Activated CD8-positive, alpha-beta T cell treated with anti-CD3 and anti-CD28 coated beads, Interleukin-2, amount 10 ng/mL, durations not matched to agents 7 days and 5 days (primary cell): Measurements from ENCODE around the gene THSD7B. TPM values are rescaled to one million over a fixed set of nuclear protein-coding genes. Genes with fewer than 3 reads are reported as not detected.

Source experiments
- ATAC-seq: fragments of 150-1000 bp; cut with Tn5 transposase; one replicate; pipeline ENCODE4 v1.10.0; 2021; ENCODE audit warnings: moderate library complexity
- CTCF ChIA-PET: fragments of 350-600 bp; sonication (Branson Sonifier 250); formaldehyde crosslinking; loops from one replicate; lab custom pipeline; 2021; ENCODE audit warnings: antibody characterized with exemption; lab: Charles Lee
- POLR2A ChIA-PET: fragments of 350-600 bp; sonication (Branson Sonifier 250); formaldehyde crosslinking; loops from one replicate; lab custom pipeline; 2021; ENCODE audit warnings: antibody characterized with exemption; lab: Charles Lee
- DNase-seq: peaks from one replicate; pipeline ENCODE4 v3.0.0-alpha.2; 2020
- H3K27ac Mint-ChIP-seq: one replicate; pipeline ENCODE4 v1.8.0; 2021; ENCODE audit warnings: mild to moderate bottlenecking, mixed read lengths
- H3K27me3 Mint-ChIP-seq: one replicate; pipeline ENCODE4 v1.8.0; 2021; ENCODE audit warnings: low read depth, mixed read lengths
- H3K36me3 Mint-ChIP-seq: one replicate; pipeline ENCODE4 v1.8.0; 2021; ENCODE audit warnings: low read depth, mixed read lengths
- H3K4me1 Mint-ChIP-seq: one replicate; pipeline ENCODE4 v1.8.0; 2021; ENCODE audit warnings: low read depth, mixed read lengths
- H3K4me3 Mint-ChIP-seq: one replicate; pipeline ENCODE4 v1.8.0; 2021; ENCODE audit warnings: mild to moderate bottlenecking, mixed read lengths
- H3K9me3 Mint-ChIP-seq: one replicate; pipeline ENCODE4 v1.8.0; 2022; ENCODE audit warnings: mixed read lengths; ENCODE audit not compliant: insufficient read depth
- total RNA-seq, 2 experiments: library from RNA; stranded (reverse); gene quantifications; one replicate each; pipeline ENCODE4 v1.2.3, GENCODE V29; 2021

The THSD7B gene
- total RNA-seq, 2 experiments from 2014 or later = not detected

DNA sequence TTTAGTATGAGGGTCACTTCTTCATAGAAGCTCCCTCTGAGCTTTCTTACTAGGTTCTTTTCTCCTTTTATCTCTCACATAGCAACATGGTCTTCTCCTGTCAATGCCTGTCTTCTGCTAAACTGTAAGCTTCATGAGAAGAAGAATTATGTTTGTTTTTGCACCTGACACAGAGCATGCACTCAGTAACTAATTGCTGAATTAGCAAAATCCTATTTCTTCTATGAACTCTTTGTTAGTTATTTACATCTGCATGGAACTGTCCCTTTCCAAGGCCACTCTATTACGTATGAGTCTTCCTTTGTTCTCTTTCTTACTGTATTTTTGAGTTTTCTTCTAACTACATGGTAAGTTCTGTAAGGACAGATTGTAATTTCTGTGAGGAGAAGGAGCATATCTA is 63.4 kb downstream of the THSD7B start:
- Mint-ChIP-seq H3K9me3 (no peaks in the 10 kb centered on the region), H3K27ac (no peak overlapping the region), H3K36me3 (no peaks in the 10 kb centered on the region), H3K27me3 (no peaks in the 10 kb centered on the region), H3K4me3 (no peak overlapping the region), H3K4me1 (no peaks in the 10 kb centered on the region)
- no peak for ATAC-seq
- DNase-seq = no peak
- POLR2A ChIA-PET = no interaction called here
- CTCF ChIA-PET = no interaction called here

- H3K27me3 Mint-ChIP-seq = no peaks in the 10 kb centered on the region
- POLR2A ChIA-PET = no interaction called here
- ATAC-seq (no peak), DNase-seq (no peak)
- H3K9me3 Mint-ChIP-seq = no peaks in the 10 kb centered on the region
- H3K4me1 Mint-ChIP-seq = no peaks in the 10 kb centered on the region
- no peak overlapping the region for H3K4me3 Mint-ChIP-seq
- no peak overlapping the region for H3K27ac Mint-ChIP-seq
- no peaks in the 10 kb centered on the region for H3K36me3 Mint-ChIP-seq
- CTCF ChIA-PET = no interaction called here
Measured at GRCh38 chr2:136844546-136844945, 79.2 kb downstream of the THSD7B start.

- Mint-ChIP-seq H3K9me3 (no peaks in the 10 kb centered on the region), H3K27ac (no peak overlapping the region), H3K36me3 (no peaks in the 10 kb centered on the region), H3K4me1 (no peaks in the 10 kb centered on the region), H3K4me3 (no peak overlapping the region), H3K27me3 (no peaks in the 10 kb centered on the region)
- DNase-seq = no peak
- ChIA-PET POLR2A (no interaction called here), CTCF (no interaction called here)
- no peak for ATAC-seq
Measured at GRCh38 chr2:136858656-136859055, 93.3 kb downstream of the THSD7B start.

DNA sequence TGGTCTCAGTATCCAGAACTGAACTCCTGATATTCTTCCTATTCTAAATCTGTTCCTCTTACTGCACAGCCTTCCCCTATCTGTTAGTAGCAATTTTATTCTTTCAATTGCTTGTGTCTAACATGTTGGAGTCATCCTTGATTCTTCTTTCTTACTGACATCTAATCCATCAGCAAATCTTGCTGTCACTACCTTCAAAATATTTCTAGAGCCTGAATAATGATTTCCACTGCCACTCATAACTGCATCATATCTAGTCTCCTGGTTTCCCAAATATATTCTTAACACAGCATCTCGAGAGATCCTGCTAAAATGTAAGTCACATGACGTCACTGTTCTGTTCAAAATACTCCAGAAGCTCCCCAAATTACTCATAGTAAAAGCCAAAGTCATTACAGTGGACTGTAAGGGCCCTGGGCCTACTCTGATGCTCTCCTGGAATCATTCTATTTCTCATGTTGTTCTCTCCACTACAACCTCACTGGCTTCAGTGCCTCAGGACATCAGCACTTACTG is 95.2 kb downstream of the THSD7B start:
- Mint-ChIP-seq H3K4me1 (no peaks in the 10 kb centered on the region), H3K4me3 (no peak overlapping the region), H3K27ac (no peak overlapping the region), H3K36me3 (no peaks in the 10 kb centered on the region), H3K27me3 (no peaks in the 10 kb centered on the region), H3K9me3 (no peaks in the 10 kb centered on the region)
- no peak for DNase-seq
- CTCF ChIA-PET = no interaction called here
- POLR2A ChIA-PET = no interaction called here
- no peak for ATAC-seq

- no peak overlapping the region for H3K27ac Mint-ChIP-seq
Measured at GRCh38 chr2:136863468-136863867, 98.1 kb downstream of the THSD7B start.

DNA sequence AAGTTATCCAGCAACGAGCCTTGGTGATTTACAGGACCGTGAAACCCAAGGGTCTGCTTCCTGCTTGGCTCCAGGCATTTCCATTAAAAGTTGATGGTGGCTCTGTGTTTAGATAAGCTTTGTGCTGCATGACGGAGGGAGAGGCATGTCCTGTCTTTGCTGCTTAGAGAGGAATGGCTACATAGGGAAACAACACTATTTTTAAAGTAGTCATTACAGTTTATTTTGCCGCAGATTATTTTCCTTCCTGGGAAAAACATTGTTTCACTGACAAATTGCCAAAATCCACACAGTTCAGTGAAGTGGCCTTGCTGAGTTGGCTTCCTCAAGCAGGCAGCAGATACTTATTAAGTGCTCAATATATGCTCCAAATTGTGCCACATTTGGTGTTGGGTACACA is 98.5 kb downstream of the THSD7B start:
- Mint-ChIP-seq H3K36me3 (no peaks in the 10 kb centered on the region), H3K27me3 (no peaks in the 10 kb centered on the region), H3K4me3 (no peak overlapping the region), H3K27ac (no peak overlapping the region), H3K9me3 (no peaks in the 10 kb centered on the region), H3K4me1 (no peaks in the 10 kb centered on the region)
- ATAC-seq (no peak), DNase-seq (no peak)
- ChIA-PET CTCF (no interaction called here), POLR2A (no interaction called here)

More at GRCh38 chr2:136863468-136863867, 98.1 kb downstream of the THSD7B start:
- ATAC-seq = no peak
- ChIA-PET CTCF (no interaction called here), POLR2A (no interaction called here)
- Mint-ChIP-seq H3K9me3 (no peaks in the 10 kb centered on the region), H3K36me3 (no peaks in the 10 kb centered on the region), H3K4me1 (no peaks in the 10 kb centered on the region), H3K4me3 (no peak overlapping the region), H3K27me3 (no peaks in the 10 kb centered on the region)
- no peak for DNase-seq

DNA sequence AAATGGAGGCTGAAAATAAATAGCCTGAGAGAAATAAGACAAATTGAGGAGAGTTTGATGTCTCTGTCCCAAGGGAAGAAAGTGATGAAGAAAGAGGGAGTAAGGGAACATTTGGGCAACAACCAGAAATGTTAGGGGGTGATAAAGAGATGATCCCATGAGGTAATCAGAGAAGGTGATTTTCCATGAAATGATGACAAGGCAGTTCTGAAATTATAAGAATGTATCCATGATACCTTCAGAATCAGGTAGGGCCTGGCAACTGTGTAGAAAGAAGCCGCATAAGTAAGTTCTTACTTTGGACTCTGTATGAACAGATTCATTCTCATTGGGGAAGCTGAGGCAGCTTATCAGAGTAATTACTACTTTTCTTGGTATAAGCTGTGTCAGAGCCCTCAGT is 106.1 kb downstream of the THSD7B start:
- Mint-ChIP-seq H3K27ac (no peak overlapping the region), H3K9me3 (no peaks in the 10 kb centered on the region), H3K4me1 (no peaks in the 10 kb centered on the region), H3K4me3 (no peak overlapping the region), H3K27me3 (no peaks in the 10 kb centered on the region), H3K36me3 (no peaks in the 10 kb centered on the region)
- ChIA-PET POLR2A (no interaction called here), CTCF (no interaction called here)
- DNase-seq (no peak), ATAC-seq (no peak)

DNA sequence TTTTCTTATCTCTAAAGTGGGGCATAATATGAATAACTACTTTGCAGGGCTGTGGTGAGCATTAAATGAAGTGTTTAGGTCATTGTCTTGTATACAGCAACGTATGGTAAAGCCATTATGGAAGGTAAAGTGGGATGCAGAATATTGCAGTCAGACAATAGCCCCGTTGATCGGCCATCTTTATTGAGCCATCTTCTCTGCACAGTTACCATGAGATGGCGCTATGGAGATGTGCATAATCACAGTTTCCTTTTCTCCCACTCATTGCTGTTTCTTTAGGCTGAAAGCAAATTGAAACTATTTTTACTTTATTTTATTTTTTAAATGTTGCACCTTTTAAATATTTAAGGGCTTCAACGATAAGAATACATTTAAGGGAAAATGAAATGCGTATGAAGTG is 108.9 kb downstream of the THSD7B start:
- DNase-seq (no peak), ATAC-seq (no peak)
- CTCF ChIA-PET = no interaction called here
- no peaks in the 10 kb centered on the region for H3K4me1 Mint-ChIP-seq
- H3K27ac Mint-ChIP-seq = no peak overlapping the region
- H3K36me3 Mint-ChIP-seq = no peaks in the 10 kb centered on the region
- no peaks in the 10 kb centered on the region for H3K27me3 Mint-ChIP-seq
- H3K9me3 Mint-ChIP-seq = no peaks in the 10 kb centered on the region
- no peak overlapping the region for H3K4me3 Mint-ChIP-seq
- POLR2A ChIA-PET = no interaction called here

- H3K4me3 Mint-ChIP-seq = no peak overlapping the region
- POLR2A ChIA-PET = no interaction called here
- no peaks in the 10 kb centered on the region for H3K27me3 Mint-ChIP-seq
- CTCF ChIA-PET = no interaction called here
- ATAC-seq = no peak
- H3K27ac Mint-ChIP-seq = no peak overlapping the region
- DNase-seq = no peak
- H3K9me3 Mint-ChIP-seq = no peaks in the 10 kb centered on the region
- H3K4me1 Mint-ChIP-seq = no peaks in the 10 kb centered on the region
- H3K36me3 Mint-ChIP-seq = no peaks in the 10 kb centered on the region
Measured at GRCh38 chr2:136891100-136891499, 125.8 kb downstream of the THSD7B start.

DNA sequence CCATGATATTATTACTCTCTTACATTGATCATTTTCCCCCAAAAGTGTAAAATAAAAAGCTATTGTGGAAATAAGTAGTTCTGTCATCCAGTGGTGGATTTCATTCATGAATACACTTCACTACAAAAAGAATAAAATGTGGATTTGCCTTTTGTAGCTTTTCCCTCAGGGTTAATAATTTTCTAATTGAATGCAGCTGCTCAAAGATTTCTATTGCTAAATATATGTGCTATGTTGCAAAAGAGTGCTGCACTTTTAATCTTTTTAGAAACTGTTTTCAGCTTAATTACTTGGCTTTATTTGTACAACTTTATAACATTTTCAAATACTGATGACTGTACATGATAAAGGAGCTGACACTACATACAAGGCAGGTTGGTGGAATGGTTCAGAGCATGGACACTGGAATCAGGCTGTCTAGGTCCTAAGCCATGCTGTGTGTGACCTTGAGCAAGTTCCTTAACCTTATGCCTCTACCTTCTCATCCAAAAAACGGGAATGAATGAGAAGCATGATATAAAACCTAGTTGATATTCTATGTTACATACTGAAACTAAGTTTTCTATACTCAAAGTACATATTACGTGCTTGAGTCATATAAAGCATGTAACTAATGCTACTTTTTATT is 128.8 kb downstream of the THSD7B start:
- no peak for DNase-seq
- Mint-ChIP-seq H3K27ac (no peak overlapping the region), H3K36me3 (no peaks in the 10 kb centered on the region), H3K4me1 (no peaks in the 10 kb centered on the region), H3K9me3 (no peaks in the 10 kb centered on the region), H3K27me3 (no peaks in the 10 kb centered on the region), H3K4me3 (no peak overlapping the region)
- POLR2A ChIA-PET = no interaction called here
- CTCF ChIA-PET = interaction anchor here (0.5 kb wide), 1 partner anchor 980 kb away, joined by 3 read pairs; no protein-coding TSS in a partner anchor
- no peak for ATAC-seq

DNA sequence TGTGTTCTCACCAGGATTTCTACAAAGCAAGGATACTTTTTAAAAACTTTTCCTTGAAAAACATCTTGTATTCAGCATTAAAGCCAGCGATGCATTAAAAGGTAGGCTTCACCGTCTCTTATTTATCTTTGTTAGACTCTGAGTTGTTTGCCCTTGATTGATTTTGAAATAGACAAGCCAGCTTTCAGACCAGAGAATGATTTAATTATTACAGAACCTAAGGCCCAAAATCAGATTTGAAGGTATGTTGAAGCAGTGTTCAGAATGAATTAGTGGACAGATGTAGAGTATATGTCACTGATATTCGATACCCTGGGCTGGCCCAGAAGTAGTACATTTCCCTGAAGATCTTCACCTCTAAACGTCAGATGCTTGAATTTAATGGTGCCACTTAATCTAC is 136.4 kb downstream of the THSD7B start:
- no peaks in the 10 kb centered on the region for H3K9me3 Mint-ChIP-seq
- CTCF ChIA-PET = no interaction called here

DNA sequence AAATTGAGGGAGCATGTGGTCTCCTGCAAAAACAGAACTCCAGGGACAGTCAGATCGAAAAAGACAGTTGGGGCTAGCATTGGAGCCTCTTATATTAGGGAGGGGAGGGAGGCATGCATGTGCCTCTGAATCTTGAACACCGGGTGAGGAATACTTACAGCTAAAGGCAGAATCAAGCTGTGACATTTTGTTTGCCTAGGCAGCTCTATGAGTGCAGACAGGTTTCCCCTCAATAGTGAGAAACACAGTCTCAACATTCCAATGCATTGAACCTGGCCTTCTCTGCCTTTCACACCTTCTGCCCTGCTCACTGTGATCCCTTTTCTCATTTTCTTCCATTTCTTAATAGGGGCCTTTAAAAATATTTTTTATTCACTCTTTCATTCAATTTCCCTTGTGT is 140.4 kb downstream of the THSD7B start:
- DNase-seq (no peak), ATAC-seq (no peak)
- Mint-ChIP-seq H3K36me3 (no peaks in the 10 kb centered on the region), H3K9me3 (no peaks in the 10 kb centered on the region), H3K27ac (no peak overlapping the region), H3K4me1 (no peaks in the 10 kb centered on the region), H3K27me3 (no peaks in the 10 kb centered on the region), H3K4me3 (no peak overlapping the region)
- POLR2A ChIA-PET = no interaction called here
- CTCF ChIA-PET = no interaction called here

More for the DNA sequence above, 136.4 kb downstream of the THSD7B start:
- Mint-ChIP-seq H3K4me3 (no peak overlapping the region), H3K27me3 (no peaks in the 10 kb centered on the region), H3K36me3 (no peaks in the 10 kb centered on the region), H3K27ac (no peak overlapping the region), H3K4me1 (no peaks in the 10 kb centered on the region)
- POLR2A ChIA-PET = no interaction called here
- ATAC-seq = no peak
- no peak for DNase-seq

GRCh38 chr2:136909777-136910176 is 144.4 kb downstream of the THSD7B start:
- Mint-ChIP-seq H3K27me3 (no peaks in the 10 kb centered on the region), H3K27ac (no peak overlapping the region), H3K4me1 (no peaks in the 10 kb centered on the region), H3K9me3 (no peaks in the 10 kb centered on the region), H3K4me3 (no peak overlapping the region), H3K36me3 (no peaks in the 10 kb centered on the region)
- POLR2A ChIA-PET = no interaction called here
- DNase-seq = no peak
- no peak for ATAC-seq
- CTCF ChIA-PET = no interaction called here
